NB4 (cell line): ENCODE measurements around the gene LRIT3.

ENCODE experiments used
- POLR2A ChIP-seq: IDR thresholded peaks from 2 replicates; pipeline ENCODE4 v1.6.1; 2011; ENCODE audit warnings: mild to moderate bottlenecking; ENCODE audit not compliant: insufficient read length; ENCODE audit errors: extremely low read depth
- TF ChIP-seq, protein P1 (sequence below): IDR thresholded peaks from one replicate; pipeline ENCODE4 v1.5.1; 2012; ENCODE audit warnings: low read depth, low read length
- TF ChIP-seq, protein P2 (sequence below): IDR thresholded peaks from 2 replicates; pipeline ENCODE4 v1.6.1; 2011; ENCODE audit warnings: low read depth, low read length

DNA sequence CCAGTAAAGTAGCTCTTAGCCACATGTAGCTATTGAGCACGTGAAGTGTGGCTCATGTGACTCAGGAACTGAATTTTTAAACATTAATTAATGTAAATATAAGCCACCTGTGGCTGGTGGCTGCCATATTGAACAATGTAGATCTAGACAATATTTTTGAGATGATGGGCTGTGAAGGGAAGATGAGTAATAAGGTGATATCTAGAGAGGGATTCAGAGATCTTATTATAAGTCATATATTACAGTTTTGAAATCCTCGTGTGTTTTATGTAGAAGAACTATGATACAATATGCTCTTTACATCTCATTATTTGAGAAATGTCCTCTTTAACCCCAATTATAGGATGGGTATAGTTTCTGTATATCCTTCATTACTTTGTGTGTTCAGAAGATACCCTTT lies 26.7 kb upstream of the LRIT3 start:
- TF ChIP-seq POLR2A: no peak
- TF ChIP-seq, protein P1, sequence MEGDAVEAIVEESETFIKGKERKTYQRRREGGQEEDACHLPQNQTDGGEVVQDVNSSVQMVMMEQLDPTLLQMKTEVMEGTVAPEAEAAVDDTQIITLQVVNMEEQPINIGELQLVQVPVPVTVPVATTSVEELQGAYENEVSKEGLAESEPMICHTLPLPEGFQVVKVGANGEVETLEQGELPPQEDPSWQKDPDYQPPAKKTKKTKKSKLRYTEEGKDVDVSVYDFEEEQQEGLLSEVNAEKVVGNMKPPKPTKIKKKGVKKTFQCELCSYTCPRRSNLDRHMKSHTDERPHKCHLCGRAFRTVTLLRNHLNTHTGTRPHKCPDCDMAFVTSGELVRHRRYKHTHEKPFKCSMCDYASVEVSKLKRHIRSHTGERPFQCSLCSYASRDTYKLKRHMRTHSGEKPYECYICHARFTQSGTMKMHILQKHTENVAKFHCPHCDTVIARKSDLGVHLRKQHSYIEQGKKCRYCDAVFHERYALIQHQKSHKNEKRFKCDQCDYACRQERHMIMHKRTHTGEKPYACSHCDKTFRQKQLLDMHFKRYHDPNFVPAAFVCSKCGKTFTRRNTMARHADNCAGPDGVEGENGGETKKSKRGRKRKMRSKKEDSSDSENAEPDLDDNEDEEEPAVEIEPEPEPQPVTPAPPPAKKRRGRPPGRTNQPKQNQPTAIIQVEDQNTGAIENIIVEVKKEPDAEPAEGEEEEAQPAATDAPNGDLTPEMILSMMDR: no peak
- TF ChIP-seq, protein P2, sequence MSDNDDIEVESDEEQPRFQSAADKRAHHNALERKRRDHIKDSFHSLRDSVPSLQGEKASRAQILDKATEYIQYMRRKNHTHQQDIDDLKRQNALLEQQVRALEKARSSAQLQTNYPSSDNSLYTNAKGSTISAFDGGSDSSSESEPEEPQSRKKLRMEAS: no peak
